Measurements from ENCODE around the gene TNFRSF19. TPM values are rescaled to one million over a fixed set of nuclear protein-coding genes. Genes with fewer than 3 reads are reported as not detected.
A peak's percentile ranks its signal among the peaks of the same experiment; 100 is the strongest.

TNFRSF19 gene
- total and polyA plus RNA-seq, 11 donors, result 9.1 to 35.7 (median 25.6) TPM

DNA sequence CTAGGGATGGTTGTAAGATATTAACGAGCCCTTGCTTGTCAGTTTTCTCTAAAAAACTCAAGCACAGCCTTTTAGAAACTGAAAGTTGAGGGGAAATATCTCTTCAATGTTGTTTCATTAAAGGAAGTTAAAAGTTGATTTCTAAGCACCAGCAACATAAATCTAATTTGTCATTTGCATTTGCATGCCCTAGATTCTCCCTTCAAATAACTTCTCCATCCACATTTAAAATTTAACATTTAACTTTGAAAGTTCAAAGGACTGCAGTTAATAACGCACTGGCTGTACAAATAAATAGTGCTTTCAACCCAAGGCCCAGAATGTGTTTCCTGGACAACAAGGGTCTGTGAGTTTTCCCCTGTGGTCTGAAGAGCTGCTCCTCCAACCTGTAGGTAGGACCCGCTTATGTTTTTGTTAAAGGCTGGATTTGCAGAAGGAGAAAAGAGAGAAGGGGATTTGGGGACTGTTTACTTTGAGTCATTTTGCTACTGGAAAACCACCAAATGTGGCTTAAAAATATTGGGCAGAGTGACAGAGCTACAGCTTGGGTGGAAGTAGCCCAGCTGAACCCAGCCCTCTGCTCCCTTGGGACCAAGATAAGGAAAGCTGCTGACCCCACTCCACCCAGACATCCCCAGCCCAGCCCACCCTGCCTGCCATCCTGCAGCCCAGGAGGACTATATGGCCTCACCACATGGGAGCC is 39.8 kb downstream of the TNFRSF19 start:
- ATAC-seq, result peak; percentile 49 to 70 (median 62)
- Histone ChIP-seq H3K36me3 (peaks cover 0 to 14% (median 0%) of the 10 kb centered on the region in 9 donors), H3K9me3 (no peaks in the 10 kb centered on the region), H3K4me3 (peak overlapping the region in 8 of 12 donors; percentile 8 to 36 (median 18)), H3K27ac (peak overlapping the region; percentile 26 to 79 (median 54)), H3K4me1 (peaks cover 0 to 43% (median 34%) of the 10 kb centered on the region in 12 donors), H3K27me3 (no peaks in the 10 kb centered on the region)
- peak in 3 of 5 donors; percentile 27 to 67 (median 53) for DNase-seq
- intact Hi-C loops (cut with DNase I), result loop anchor here in 4 of 10 donors (5.0 to 10.0 kb wide), 3 partner anchors 42 to 95 kb away; no protein-coding TSS in a partner anchor
- TF ChIP-seq, protein P1, sequence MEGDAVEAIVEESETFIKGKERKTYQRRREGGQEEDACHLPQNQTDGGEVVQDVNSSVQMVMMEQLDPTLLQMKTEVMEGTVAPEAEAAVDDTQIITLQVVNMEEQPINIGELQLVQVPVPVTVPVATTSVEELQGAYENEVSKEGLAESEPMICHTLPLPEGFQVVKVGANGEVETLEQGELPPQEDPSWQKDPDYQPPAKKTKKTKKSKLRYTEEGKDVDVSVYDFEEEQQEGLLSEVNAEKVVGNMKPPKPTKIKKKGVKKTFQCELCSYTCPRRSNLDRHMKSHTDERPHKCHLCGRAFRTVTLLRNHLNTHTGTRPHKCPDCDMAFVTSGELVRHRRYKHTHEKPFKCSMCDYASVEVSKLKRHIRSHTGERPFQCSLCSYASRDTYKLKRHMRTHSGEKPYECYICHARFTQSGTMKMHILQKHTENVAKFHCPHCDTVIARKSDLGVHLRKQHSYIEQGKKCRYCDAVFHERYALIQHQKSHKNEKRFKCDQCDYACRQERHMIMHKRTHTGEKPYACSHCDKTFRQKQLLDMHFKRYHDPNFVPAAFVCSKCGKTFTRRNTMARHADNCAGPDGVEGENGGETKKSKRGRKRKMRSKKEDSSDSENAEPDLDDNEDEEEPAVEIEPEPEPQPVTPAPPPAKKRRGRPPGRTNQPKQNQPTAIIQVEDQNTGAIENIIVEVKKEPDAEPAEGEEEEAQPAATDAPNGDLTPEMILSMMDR (IDR thresholded peaks at IDR 0.05), result no peak
- no peak for TF ChIP-seq POLR2A (IDR thresholded peaks at IDR 0.05)
- WGBS, 4 donors, result 37 to 50% (median 42%) methylated on average over 3 of the region's 3 CpGs

DNA sequence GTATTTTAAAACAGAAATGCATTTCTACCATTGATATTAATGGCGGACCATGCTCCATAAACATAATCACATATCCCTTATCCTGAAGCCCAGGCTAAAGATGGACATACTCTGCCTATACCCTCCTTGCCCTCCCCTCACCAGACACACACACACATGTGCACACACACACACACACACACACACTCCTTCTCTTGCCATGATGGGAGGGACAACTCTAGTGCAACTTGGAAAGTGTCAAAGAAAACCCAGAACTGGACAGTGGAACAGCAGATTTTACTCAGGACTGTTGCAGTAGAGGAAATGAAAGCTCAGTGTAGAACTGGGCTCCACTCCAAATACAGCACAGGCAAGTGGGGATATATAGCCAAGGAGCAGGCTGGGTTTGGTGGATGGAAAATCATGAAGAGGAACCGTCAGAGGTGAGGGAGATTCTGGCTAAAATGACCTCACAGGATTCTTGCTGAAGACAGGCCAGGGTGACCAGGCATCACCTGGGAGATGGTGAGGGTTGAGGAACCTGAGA is 40.8 kb downstream of the TNFRSF19 start:
- H3K4me1 ChIP-seq, result peaks cover 0 to 43% (median 34%) of the 10 kb centered on the region in 12 donors
- ATAC-seq (peak; percentile 53 to 79 (median 72)), DNase-seq (peak in 3 of 5 donors; percentile 45 to 67 (median 48))
- peak overlapping the region in 8 of 12 donors; percentile 52 to 79 (median 70) for H3K27ac ChIP-seq
- H3K9me3 ChIP-seq, result no peaks in the 10 kb centered on the region
- H3K36me3 ChIP-seq, result peaks cover 0 to 24% (median 5%) of the 10 kb centered on the region in 9 donors
- intact Hi-C loops (cut with DNase I), result loop anchor here in 1 of 10 donors (5.0 kb wide), 1 partner anchor 41 kb away; no protein-coding TSS in a partner anchor
- no peaks in the 10 kb centered on the region for H3K27me3 ChIP-seq
- TF ChIP-seq, protein P1 (IDR thresholded peaks at IDR 0.05), result no peak
- TF ChIP-seq POLR2A (IDR thresholded peaks at IDR 0.05), result no peak
- no peak overlapping the region for H3K4me3 ChIP-seq
- 51 to 56% (median 52%) methylated on average over 2 of the region's 2 CpGs for WGBS, 4 donors

DNA sequence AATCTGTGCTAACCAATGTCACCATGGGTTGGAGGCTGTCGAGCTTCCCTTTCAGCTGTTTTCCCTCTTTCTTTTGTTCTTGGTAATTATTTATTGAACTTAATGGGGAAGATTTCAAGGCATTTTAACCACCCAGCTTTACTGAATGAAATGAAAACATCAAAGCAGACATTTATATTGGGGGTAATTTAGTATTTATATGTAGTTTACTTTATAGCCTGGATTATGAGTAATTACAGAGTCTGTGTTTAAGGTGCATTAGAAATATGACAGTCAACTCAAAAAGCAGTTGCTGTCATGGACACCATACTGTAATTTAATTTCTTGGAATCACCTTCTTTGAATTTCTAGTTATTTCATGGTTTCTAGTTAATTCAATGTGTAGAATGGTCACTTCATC is 42.0 kb downstream of the TNFRSF19 start:
- DNase-seq (no peak), ATAC-seq (no peak)
- Histone ChIP-seq H3K4me3 (no peak overlapping the region), H3K27ac (no peak overlapping the region), H3K9me3 (no peaks in the 10 kb centered on the region), H3K4me1 (peaks cover 0 to 48% (median 36%) of the 10 kb centered on the region in 12 donors), H3K27me3 (no peaks in the 10 kb centered on the region), H3K36me3 (peaks cover 0 to 34% (median 8%) of the 10 kb centered on the region in 9 donors)
- 91 to 98% (median 94%) methylated on average over 1 of the region's 1 CpG for WGBS, 4 donors
- intact Hi-C loops (cut with DNase I), result loop anchor here in 1 of 10 donors (5.0 kb wide), 1 partner anchor 40 kb away; no protein-coding TSS in a partner anchor
- TF ChIP-seq, protein P1 (IDR thresholded peaks at IDR 0.05), result no peak
- TF ChIP-seq POLR2A (IDR thresholded peaks at IDR 0.05), result no peak

DNA sequence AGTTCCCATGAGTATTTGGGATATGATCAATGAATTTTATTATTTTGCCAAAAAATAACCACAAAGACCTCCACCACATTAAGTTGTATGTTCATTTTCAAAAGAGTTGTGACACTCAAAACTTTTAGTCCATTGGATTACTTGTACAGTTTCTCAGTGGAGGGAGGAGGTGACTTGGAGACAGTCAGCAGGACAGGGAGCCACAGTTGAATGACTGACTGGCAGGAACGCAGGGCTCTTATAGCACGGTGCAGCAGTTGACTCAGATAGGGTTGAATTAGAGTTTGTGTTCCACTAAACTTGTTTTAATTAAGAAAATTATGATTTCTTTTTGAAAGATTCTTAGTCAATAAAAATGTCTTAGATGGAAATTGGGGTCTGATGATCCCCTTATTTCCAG is 42.5 kb downstream of the TNFRSF19 start:
- DNase-seq, result no peak

More for the DNA sequence above, 42.5 kb downstream of the TNFRSF19 start:
- H3K36me3 ChIP-seq, result peaks cover 0 to 40% (median 8%) of the 10 kb centered on the region in 9 donors
- no peak overlapping the region for H3K27ac ChIP-seq
- intact Hi-C loops (cut with DNase I), result loop anchor here in 1 of 10 donors (5.0 kb wide), 1 partner anchor 40 kb away; no protein-coding TSS in a partner anchor
- H3K27me3 ChIP-seq, result no peaks in the 10 kb centered on the region
- WGBS, 4 donors, result 88 to 94% (median 92%) methylated on average over 2 of the region's 2 CpGs
- peaks cover 0 to 51% (median 35%) of the 10 kb centered on the region in 12 donors for H3K4me1 ChIP-seq
- no peak for ATAC-seq
- TF ChIP-seq, protein P1 (IDR thresholded peaks at IDR 0.05), result no peak
- TF ChIP-seq POLR2A (IDR thresholded peaks at IDR 0.05), result no peak
- no peaks in the 10 kb centered on the region for H3K9me3 ChIP-seq
- no peak overlapping the region for H3K4me3 ChIP-seq

Measured in heart left ventricle (tissue), 16 donors.